ENCODE data around the gene YJEFN3.

Gene YJEFN3

GRCh38 chr19:19489804-19490204 is 38.9 kb upstream of the YJEFN3 start:
- TF ChIP-seq CTCF (IDR thresholded peaks at IDR 0.05; ENCODE audit: low read depth, low read length, poor library complexity, severe bottlenecking) (no peak), EZH2phosphoT487 (IDR thresholded peaks at IDR 0.05; ENCODE audit: borderline replicate concordance, low read length) (no peak)
- peak overlapping the region; percentile 47 for H3K4me2 ChIP-seq (ENCODE audit: low read length)
- no peak overlapping the region for H3K4me3 ChIP-seq (ENCODE audit: low read length)
- peaks cover 89% of the 10 kb centered on the region for H3K79me2 ChIP-seq (ENCODE audit: control insufficient read depth, low read length)
- peaks cover 56% of the 10 kb centered on the region for H3K36me3 ChIP-seq (ENCODE audit: control insufficient read depth, low read length)
- no peaks in the 10 kb centered on the region for H3K9me2 ChIP-seq (replicated peaks; ENCODE audit: control insufficient read depth, low read length)
- H3K9me3 ChIP-seq (ENCODE audit: control insufficient read depth, insufficient read depth, low read length) = no peaks in the 10 kb centered on the region
- peak overlapping the region; percentile 62 for H3K27ac ChIP-seq (ENCODE audit: low read depth, low read length)
- peaks cover 59% of the 10 kb centered on the region for H3K4me1 ChIP-seq (ENCODE audit: control insufficient read depth, low read length)
- peaks cover 18% of the 10 kb centered on the region for H3F3A ChIP-seq (ENCODE audit: control insufficient read depth, insufficient read depth)
- H4K20me1 ChIP-seq (ENCODE audit: control insufficient read depth, insufficient read depth, low read depth, low read length) = peaks cover 8% of the 10 kb centered on the region; the same call in 1 of the 2 replicates
- no peaks in the 10 kb centered on the region for H3K27me3 ChIP-seq (ENCODE audit: control insufficient read depth, low read length)

- no peak for TF ChIP-seq EZH2phosphoT487 (IDR thresholded peaks at IDR 0.05; ENCODE audit: borderline replicate concordance, low read length)
- peak; percentile 88 for TF ChIP-seq CTCF (IDR thresholded peaks at IDR 0.05; ENCODE audit: low read depth, low read length, poor library complexity, severe bottlenecking)
- no peaks in the 10 kb centered on the region for H3K27me3 ChIP-seq (ENCODE audit: control insufficient read depth, low read length)
- peaks cover 8% of the 10 kb centered on the region; the same call in 1 of the 2 replicates for H4K20me1 ChIP-seq (ENCODE audit: control insufficient read depth, insufficient read depth, low read depth, low read length)
- peaks cover 56% of the 10 kb centered on the region for H3K36me3 ChIP-seq (ENCODE audit: control insufficient read depth, low read length)
- H3F3A ChIP-seq (ENCODE audit: control insufficient read depth, insufficient read depth) = peaks cover 18% of the 10 kb centered on the region
- peak overlapping the region; percentile 47 for H3K4me2 ChIP-seq (ENCODE audit: low read length)
- H3K79me2 ChIP-seq (ENCODE audit: control insufficient read depth, low read length) = peaks cover 85% of the 10 kb centered on the region
- H3K9me3 ChIP-seq (ENCODE audit: control insufficient read depth, insufficient read depth, low read length) = no peaks in the 10 kb centered on the region
- H3K4me1 ChIP-seq (ENCODE audit: control insufficient read depth, low read length) = peaks cover 54% of the 10 kb centered on the region
- H3K9me2 ChIP-seq (replicated peaks; ENCODE audit: control insufficient read depth, low read length) = no peaks in the 10 kb centered on the region
- peak overlapping the region; percentile 62 for H3K27ac ChIP-seq (ENCODE audit: low read depth, low read length)
- no peak overlapping the region for H3K4me3 ChIP-seq (ENCODE audit: low read length)
Measured at GRCh38 chr19:19490214-19490968, 38.3 kb upstream of the YJEFN3 start.

GRCh38 chr19:19491321-19492025 is 37.2 kb upstream of the YJEFN3 start:
- H3K79me2 ChIP-seq (ENCODE audit: control insufficient read depth, low read length) = peaks cover 79% of the 10 kb centered on the region
- H3F3A ChIP-seq (ENCODE audit: control insufficient read depth, insufficient read depth) = peaks cover 18% of the 10 kb centered on the region
- H3K4me1 ChIP-seq (ENCODE audit: control insufficient read depth, low read length) = peaks cover 43% of the 10 kb centered on the region
- peaks cover 58% of the 10 kb centered on the region for H3K36me3 ChIP-seq (ENCODE audit: control insufficient read depth, low read length)
- no peak overlapping the region for H3K4me3 ChIP-seq (ENCODE audit: low read length)
- no peak overlapping the region for H3K27ac ChIP-seq (ENCODE audit: low read depth, low read length)
- peaks cover 8% of the 10 kb centered on the region; the same call in 1 of the 2 replicates for H4K20me1 ChIP-seq (ENCODE audit: control insufficient read depth, insufficient read depth, low read depth, low read length)
- H3K9me3 ChIP-seq (ENCODE audit: control insufficient read depth, insufficient read depth, low read length) = no peaks in the 10 kb centered on the region
- no peaks in the 10 kb centered on the region for H3K9me2 ChIP-seq (replicated peaks; ENCODE audit: control insufficient read depth, low read length)
- TF ChIP-seq EZH2phosphoT487 (IDR thresholded peaks at IDR 0.05; ENCODE audit: borderline replicate concordance, low read length) = no peak
- no peak for TF ChIP-seq CTCF (IDR thresholded peaks at IDR 0.05; ENCODE audit: low read depth, low read length, poor library complexity, severe bottlenecking)
- no peak overlapping the region for H3K4me2 ChIP-seq (ENCODE audit: low read length)
- no peaks in the 10 kb centered on the region for H3K27me3 ChIP-seq (ENCODE audit: control insufficient read depth, low read length)
